Hepatocyte (in vitro differentiated cells): Measurements from ENCODE around the gene BACE1. TPM values are rescaled to one million over a fixed set of nuclear protein-coding genes. Genes with fewer than 3 reads are reported as not detected.

Experiments used
- DNase-seq: peaks from one replicate; pipeline ENCODE4 v3.0.0-alpha.2; 2016; ENCODE audit warnings: low spot score
- H2AFZ ChIP-seq: fragments of 200-600 bp; sonication (generic); 2 replicates; pipeline ENCODE4 v1.6.0; 2016; ENCODE audit warnings: antibody characterized with exemption, mild to moderate bottlenecking
- H3K27ac ChIP-seq: fragments of 200-600 bp; sonication (generic); 2 replicates; pipeline ENCODE4 v1.5.1; 2016; ENCODE audit warnings: mild to moderate bottlenecking
- H3K27me3 ChIP-seq: fragments of 200-600 bp; sonication (generic); 2 replicates; pipeline ENCODE4 v1.6.1; 2016
- H3K36me3 ChIP-seq: fragments of 200-600 bp; sonication (generic); replicated peaks from 2 replicates; pipeline ENCODE4 v1.5.1; 2016; ENCODE audit warnings: low read depth; ENCODE audit not compliant: insufficient read depth
- H3K4me1 ChIP-seq: fragments of 200-600 bp; sonication (generic); 2 replicates; pipeline ENCODE4 v1.5.1; 2016; ENCODE audit warnings: mild to moderate bottlenecking, moderate library complexity; ENCODE audit not compliant: insufficient read depth
- H3K4me2 ChIP-seq: fragments of 200-600 bp; sonication (generic); 2 replicates; pipeline ENCODE4 v1.6.0; 2016
- H3K4me3 ChIP-seq: fragments of 200-600 bp; sonication (generic); 2 replicates; pipeline ENCODE4 v1.5.1; 2016; ENCODE audit warnings: mild to moderate bottlenecking
- H3K79me2 ChIP-seq: fragments of 200-600 bp; sonication (generic); 2 replicates; pipeline ENCODE4 v1.6.0; 2017; ENCODE audit warnings: mild to moderate bottlenecking
- H3K9me2 ChIP-seq: fragments of 200-600 bp; sonication (generic); replicated peaks from 2 replicates; pipeline ENCODE4 v1.6.0; 2017; ENCODE audit warnings: mild to moderate bottlenecking; ENCODE audit not compliant: insufficient read depth
- H3K9me3 ChIP-seq: fragments of 200-600 bp; sonication (generic); 2 replicates; pipeline ENCODE4 v1.5.1; 2016; ENCODE audit warnings: low read depth, mild to moderate bottlenecking
- H4K20me1 ChIP-seq: fragments of 200-600 bp; sonication (generic); 2 replicates; pipeline ENCODE4 v1.6.0; 2016; ENCODE audit warnings: mild to moderate bottlenecking; ENCODE audit not compliant: insufficient read depth, poor library complexity, severe bottlenecking
- CTCF ChIP-seq: fragments of 200-600 bp; sonication (generic); IDR thresholded peaks from 2 replicates; pipeline ENCODE4 v1.5.1; 2016; ENCODE audit warnings: antibody characterized with exemption, mild to moderate bottlenecking; ENCODE audit not compliant: poor library complexity
- EZH2 ChIP-seq: fragments of 200-600 bp; sonication (generic); IDR thresholded peaks from 2 replicates; pipeline ENCODE4 v1.6.1; 2016; ENCODE audit warnings: antibody characterized with exemption, mild to moderate bottlenecking, borderline replicate concordance
- EZH2phosphoT487 ChIP-seq: fragments of 200-600 bp; sonication (generic); IDR thresholded peaks from one replicate; pipeline ENCODE4 v1.6.1; 2018; ENCODE audit warnings: antibody characterized with exemption, mild to moderate bottlenecking, low read depth, moderate library complexity; ENCODE audit not compliant: unreplicated experiment, severe bottlenecking
- WGBS: methylation state at CpG from one replicate; pipeline ENCODE4 v1.1.6; 2016; ENCODE audit warnings: low lambda C conversion rate; ENCODE audit errors: missing lambda C conversion rate; 5-methylcytosine and 5-hydroxymethylcytosine counted together
- polyA plus RNA-seq: library from polyadenylated mRNA; unstranded; fragments of >200 nt; fragmentation: Nextera tagmentation; extraction: Ambion mirVana; gene quantifications from 2 replicates; pipeline ENCODE4 v1.2.1, GENCODE V29; 2016
- total RNA-seq: library from RNA; depleted of rRNA; stranded (reverse); fragments of >200 nt; gene quantifications from 2 replicates; pipeline ENCODE4 v1.2.3, GENCODE V29; 2014

BACE1 gene
- total and polyA plus RNA-seq, 2 experiments from 2014 or later, result 17.5 to 22.6 TPM

DNA sequence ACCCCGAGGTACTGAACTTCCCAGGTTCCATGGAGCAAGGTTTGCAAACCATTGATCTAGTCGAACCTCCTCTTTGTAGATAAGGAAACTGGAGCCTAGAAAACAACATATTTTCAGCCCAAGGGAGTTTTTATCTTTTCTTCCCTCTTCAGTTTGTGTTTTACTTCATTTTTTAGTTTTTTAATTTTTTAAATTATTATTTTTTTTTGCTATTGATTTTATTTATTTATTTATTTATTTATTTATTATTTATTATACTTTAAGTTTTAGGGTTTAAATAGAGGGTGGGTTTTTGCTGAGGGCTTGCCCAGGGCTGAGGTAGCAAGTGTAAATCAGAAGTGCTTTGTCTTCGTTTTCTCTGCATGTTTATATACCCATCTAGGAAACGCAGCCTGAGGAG is 38.5 kb upstream of the BACE1 start:
- Histone ChIP-seq H3K36me3 (no peaks in the 10 kb centered on the region), H4K20me1 (no peaks in the 10 kb centered on the region), H3K9me2 (no peaks in the 10 kb centered on the region), H3K4me2 (no peak overlapping the region), H3K9me3 (no peaks in the 10 kb centered on the region), H3K4me3 (no peak overlapping the region), H3K79me2 (no peaks in the 10 kb centered on the region), H2AFZ (no peak overlapping the region), H3K4me1 (no peaks in the 10 kb centered on the region), H3K27ac (no peak overlapping the region), H3K27me3 (no peaks in the 10 kb centered on the region)
- WGBS, result 90% methylated on average over 4 of the region's 4 CpGs
- DNase-seq, result no peak
- TF ChIP-seq CTCF, result no peak
- TF ChIP-seq EZH2phosphoT487, result no peak
- no peak for TF ChIP-seq EZH2

GRCh38 chr11:117345039-117345438 is 29.0 kb upstream of the BACE1 start:
- H4K20me1 ChIP-seq, result no peaks in the 10 kb centered on the region
- no peak for TF ChIP-seq EZH2phosphoT487
- TF ChIP-seq CTCF, result no peak
- no peak for TF ChIP-seq EZH2
- H3K9me3 ChIP-seq, result no peaks in the 10 kb centered on the region
- no peak overlapping the region for H3K4me2 ChIP-seq
- no peak for DNase-seq
- WGBS, result 88% methylated on average over 2 of the region's 2 CpGs
- H3K36me3 ChIP-seq, result no peaks in the 10 kb centered on the region
- H3K9me2 ChIP-seq, result no peaks in the 10 kb centered on the region
- no peaks in the 10 kb centered on the region for H3K4me1 ChIP-seq
- no peak overlapping the region for H3K4me3 ChIP-seq
- H2AFZ ChIP-seq, result no peak overlapping the region
- no peak overlapping the region for H3K27ac ChIP-seq
- no peaks in the 10 kb centered on the region for H3K79me2 ChIP-seq
- H3K27me3 ChIP-seq, result no peaks in the 10 kb centered on the region

DNA sequence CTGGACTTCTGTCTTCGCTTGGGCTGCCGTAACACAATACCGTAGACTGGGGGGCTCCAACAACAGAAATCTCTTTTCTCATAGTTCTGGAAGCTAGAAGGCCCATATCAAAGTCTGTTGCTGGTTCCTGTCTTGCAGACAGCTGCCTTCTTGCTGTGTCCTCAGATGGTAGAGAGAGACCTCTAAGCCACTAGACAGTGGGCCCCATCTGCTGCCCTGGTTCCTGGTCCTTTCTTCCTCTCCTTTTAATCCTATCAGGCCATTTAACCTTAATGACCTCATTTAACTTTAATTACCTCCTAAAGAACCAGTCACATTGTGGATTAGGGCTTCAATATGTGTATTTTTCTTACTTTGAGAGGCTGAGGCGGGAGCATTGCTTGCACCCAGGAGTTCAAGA is 21.0 kb upstream of the BACE1 start:
- H3K4me2 ChIP-seq, result no peak overlapping the region
- H3K36me3 ChIP-seq, result no peaks in the 10 kb centered on the region

More for the DNA sequence above, 21.0 kb upstream of the BACE1 start:
- no peak overlapping the region for H2AFZ ChIP-seq
- no peak overlapping the region for H3K4me3 ChIP-seq
- H3K9me2 ChIP-seq, result no peaks in the 10 kb centered on the region
- WGBS, result 97% methylated on average over 4 of the region's 4 CpGs
- no peaks in the 10 kb centered on the region for H3K79me2 ChIP-seq
- H3K4me1 ChIP-seq, result no peaks in the 10 kb centered on the region
- H3K27me3 ChIP-seq, result no peaks in the 10 kb centered on the region
- no peaks in the 10 kb centered on the region for H3K9me3 ChIP-seq
- H4K20me1 ChIP-seq, result no peaks in the 10 kb centered on the region
- TF ChIP-seq CTCF, result no peak
- no peak for TF ChIP-seq EZH2
- TF ChIP-seq EZH2phosphoT487, result no peak
- H3K27ac ChIP-seq, result no peak overlapping the region
- DNase-seq, result no peak
